H9 (cell line): ENCODE results near the gene TENM4. TPM values are rescaled to one million over a fixed set of nuclear protein-coding genes. Genes with fewer than 3 reads are reported as not detected.

Source experiments
- DNase-seq: peaks from one replicate; pipeline ENCODE4 v3.0.0-alpha.2; 2017
- H2AFZ ChIP-seq: one replicate; pipeline ENCODE4 v1.6.1; 2013; ENCODE audit warnings: mild to moderate bottlenecking, low read length, control low read depth, moderate library complexity
- H2AK5ac ChIP-seq: 2 replicates; pipeline ENCODE4 v1.6.1; 2013; ENCODE audit warnings: low read length, control low read depth, mixed read lengths; ENCODE audit not compliant: insufficient read length
- H2BK120ac ChIP-seq: one replicate; pipeline ENCODE4 v1.6.1; 2013; ENCODE audit warnings: low read depth, mild to moderate bottlenecking, low read length, control low read depth, inconsistent platforms; ENCODE audit not compliant: poor library complexity, severe bottlenecking
- H2BK12ac ChIP-seq: 2 replicates; pipeline ENCODE4 v1.6.1; 2013; ENCODE audit warnings: low read length, control low read depth, mixed read lengths, low read depth; ENCODE audit not compliant: insufficient read length
- H2BK15ac ChIP-seq: 2 replicates; pipeline ENCODE4 v1.6.1; 2013; ENCODE audit warnings: low read depth, low read length, control low read depth
- H2BK20ac ChIP-seq: one replicate; pipeline ENCODE4 v1.6.1; 2013; ENCODE audit warnings: low read depth, mild to moderate bottlenecking, low read length, control low read depth, inconsistent platforms; ENCODE audit not compliant: poor library complexity, severe bottlenecking
- H2BK5ac ChIP-seq: 2 replicates; pipeline ENCODE4 v1.6.1; 2013; ENCODE audit warnings: low read length, control low read depth, mixed read lengths; ENCODE audit not compliant: insufficient read length
- H3K14ac ChIP-seq: 2 replicates; pipeline ENCODE4 v1.6.1; 2013; ENCODE audit warnings: low read length, control low read depth; ENCODE audit not compliant: insufficient read depth
- H3K18ac ChIP-seq: 2 replicates; pipeline ENCODE4 v1.6.1; 2013; ENCODE audit warnings: low read depth, mild to moderate bottlenecking, mixed read lengths, low read length, control low read depth; ENCODE audit not compliant: insufficient read length
- H3K23ac ChIP-seq: 2 replicates; pipeline ENCODE4 v1.6.1; 2013; ENCODE audit warnings: low read length, control low read depth, mixed read lengths, low read depth; ENCODE audit not compliant: insufficient read length
- H3K23me2 ChIP-seq: 2 replicates; pipeline ENCODE4 v1.6.1; 2013; ENCODE audit warnings: low read depth, mild to moderate bottlenecking, mixed read lengths, low read length, control low read depth; ENCODE audit not compliant: insufficient read length, poor library complexity, severe bottlenecking
- H3K27ac ChIP-seq: 2 replicates; pipeline ENCODE4 v1.5.1; 2013; ENCODE audit warnings: low read length, control low read depth, mixed read lengths, low read depth; ENCODE audit not compliant: insufficient read length
- H3K27me3 ChIP-seq: 2 replicates; pipeline ENCODE4 v1.6.1; 2013; ENCODE audit warnings: low read length, control low read depth, inconsistent platforms; ENCODE audit not compliant: insufficient read depth
- H3K4ac ChIP-seq: 2 replicates; pipeline ENCODE4 v1.6.1; 2013; ENCODE audit warnings: low read depth, mild to moderate bottlenecking, control low read depth, inconsistent platforms, low read length, moderate library complexity
- H3K4me1 ChIP-seq: 2 replicates; pipeline ENCODE4 v1.6.1; 2013; ENCODE audit warnings: low read length, control low read depth, inconsistent platforms; ENCODE audit not compliant: insufficient read depth
- H3K4me2 ChIP-seq: 2 replicates; pipeline ENCODE4 v1.6.1; 2013; ENCODE audit warnings: low read length, control low read depth, mixed read lengths; ENCODE audit not compliant: insufficient read length, insufficient read depth
- H3K56ac ChIP-seq: 2 replicates; pipeline ENCODE4 v1.6.1; 2013; ENCODE audit warnings: low read depth, mild to moderate bottlenecking, mixed read lengths, low read length, control low read depth; ENCODE audit not compliant: insufficient read length
- H3K79me1 ChIP-seq: 2 replicates; pipeline ENCODE4 v1.6.1; 2013; ENCODE audit warnings: low read depth, mild to moderate bottlenecking, moderate library complexity, low read length, control low read depth, inconsistent platforms; ENCODE audit not compliant: insufficient read depth, poor library complexity, severe bottlenecking
- H3K79me2 ChIP-seq: 2 replicates; pipeline ENCODE4 v1.6.1; 2013; ENCODE audit warnings: low read length, control low read depth, inconsistent platforms; ENCODE audit not compliant: insufficient read depth
- H3K9ac ChIP-seq: 2 replicates; pipeline ENCODE4 v1.6.1; 2013; ENCODE audit warnings: low read length, control low read depth, mixed read lengths; ENCODE audit not compliant: insufficient read length; ENCODE audit errors: extremely low read depth
- H3K9me3 ChIP-seq: one replicate; pipeline ENCODE4 v1.6.1; 2013; ENCODE audit warnings: low read depth, low read length, inconsistent platforms; ENCODE audit not compliant: control insufficient read depth
- H3T11ph ChIP-seq: one replicate; pipeline ENCODE4 v1.6.1; 2013; ENCODE audit warnings: mild to moderate bottlenecking, low read length, control low read depth, inconsistent platforms
- H4K20me1 ChIP-seq: one replicate; pipeline ENCODE4 v1.6.1; 2013; ENCODE audit not compliant: control insufficient read depth, insufficient read length, insufficient read depth
- H4K5ac ChIP-seq: 2 replicates; pipeline ENCODE4 v1.6.1; 2013; ENCODE audit warnings: low read depth, mild to moderate bottlenecking, mixed read lengths, low read length, control low read depth; ENCODE audit not compliant: insufficient read length
- H4K8ac ChIP-seq: replicated peaks from 2 replicates; pipeline ENCODE4 v1.6.1; 2013; ENCODE audit warnings: low read length, control low read depth, mixed read lengths, low read depth; ENCODE audit not compliant: insufficient read length
- H4K91ac ChIP-seq: 2 replicates; pipeline ENCODE4 v1.6.1; 2013; ENCODE audit warnings: low read depth, mild to moderate bottlenecking, moderate library complexity, mixed read lengths, low read length, control low read depth; ENCODE audit not compliant: insufficient read length
- H3K27ac Mint-ChIP-seq, 3 experiments: 2 replicates in 2 of 3; 3 replicates in 1 of 3; pipeline ENCODE4 v1.8.0; 2020 to 2021; ENCODE audit warnings: mixed read lengths in 3 of 3, mild to moderate bottlenecking in 1 of 3, moderate library complexity in 1 of 3
- H3K27me3 Mint-ChIP-seq: 2 replicates; pipeline ENCODE4 v1.8.0; 2021; ENCODE audit warnings: low read depth, mild to moderate bottlenecking, moderate library complexity, mixed read lengths
- H3K36me3 Mint-ChIP-seq, 3 experiments: 2 replicates in 2 of 3; 3 replicates in 1 of 3; pipeline ENCODE4 v1.8.0; 2020 to 2021; ENCODE audit warnings: low read depth in 3 of 3, mixed read lengths in 3 of 3; ENCODE audit not compliant: insufficient read depth in 1 of 3
- H3K4me1 Mint-ChIP-seq, 2 experiments: 2 replicates each; pipeline ENCODE4 v1.8.0; 2020; ENCODE audit warnings: mixed read lengths in 2 of 2
- H3K4me3 Mint-ChIP-seq, 2 experiments: 2 replicates in 1 of 2; 3 replicates in 1 of 2; pipeline ENCODE4 v1.8.0; 2020 to 2021; ENCODE audit warnings: mild to moderate bottlenecking in 2 of 2, mixed read lengths in 2 of 2, moderate library complexity in 1 of 2
- H3K9me3 Mint-ChIP-seq, 2 experiments: 2 replicates in 1 of 2; 3 replicates in 1 of 2; pipeline ENCODE4 v1.8.0; 2020; ENCODE audit warnings: mild to moderate bottlenecking in 2 of 2, mixed read lengths in 2 of 2, moderate library complexity in 1 of 2
- CTCF ChIP-seq: fragments of 200-600 bp; sonication (generic); conservative IDR thresholded peaks from 3 replicates; pipeline ENCODE4 v1.8.0; 2021; ENCODE audit warnings: antibody characterized with exemption, mild to moderate bottlenecking
- WGBS: extraction: QIAGEN DNeasy Blood & Tissue Kit; methylation state at CpG from one replicate; pipeline ENCODE4 v1.1.7; 2013; ENCODE audit warnings: missing lambda C conversion rate, low lambda C conversion rate, mixed read lengths; ENCODE audit not compliant: insufficient read length; ENCODE audit errors: extremely low coverage; 5-methylcytosine and 5-hydroxymethylcytosine counted together
- total RNA-seq: library from RNA; stranded (reverse); gene quantifications from 2 replicates; pipeline ENCODE4 v1.2.1, GENCODE V29; 2021

TENM4 gene
- total RNA-seq, 1 experiment from 2014 or later, result 4.6 TPM

DNA sequence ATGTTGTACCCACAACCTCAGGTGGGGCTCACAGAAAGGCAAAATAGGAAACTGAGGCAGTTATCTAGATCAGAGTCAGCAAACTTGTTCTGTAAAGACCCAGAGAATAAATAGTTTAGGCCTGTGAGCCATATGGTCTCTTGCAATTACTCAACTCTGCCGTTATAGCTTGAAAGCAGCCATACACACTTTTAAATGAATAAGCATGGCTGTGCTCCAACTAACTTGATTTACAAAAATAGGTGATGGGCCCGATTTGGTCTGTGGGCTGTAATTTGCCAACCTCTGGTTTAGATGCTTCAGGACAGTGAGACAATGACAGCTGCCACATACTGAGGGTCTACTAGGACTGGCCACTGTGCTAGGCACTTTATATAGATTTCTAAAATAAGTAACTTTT lies 667.3 kb downstream of the TENM4 start:
- no peaks in the 10 kb centered on the region; a peak in 1 of 7 replicates for H3K36me3 Mint-ChIP-seq
- H3K4ac ChIP-seq, result no peak overlapping the region
- H3K4me1 ChIP-seq, result no peaks in the 10 kb centered on the region
- no peak overlapping the region for H2BK15ac ChIP-seq
- H4K20me1 ChIP-seq, result no peaks in the 10 kb centered on the region
- no peaks in the 10 kb centered on the region for H3K9me3 Mint-ChIP-seq
- no peak overlapping the region for H4K91ac ChIP-seq
- no peaks in the 10 kb centered on the region for H3K27me3 ChIP-seq
- no peak overlapping the region for H3T11ph ChIP-seq
- no peak overlapping the region for H4K5ac ChIP-seq
- no peak for TF ChIP-seq CTCF
- no peaks in the 10 kb centered on the region for H3K4me1 Mint-ChIP-seq
- no peak overlapping the region for H3K18ac ChIP-seq
- peaks cover 3% of the 10 kb centered on the region for H3K27me3 Mint-ChIP-seq
- no peak overlapping the region for H2BK12ac ChIP-seq
- H3K79me2 ChIP-seq, result no peaks in the 10 kb centered on the region
- H4K8ac ChIP-seq, result no peak overlapping the region
- H2BK20ac ChIP-seq, result no peak overlapping the region
- no CpG with 5 or more reads among the region's 2 CpGs for WGBS
- H2BK120ac ChIP-seq, result no peak overlapping the region
- H3K27ac ChIP-seq, result no peak overlapping the region
- no peak overlapping the region for H3K4me3 Mint-ChIP-seq
- H2AFZ ChIP-seq, result no peak overlapping the region
- DNase-seq, result no peak
- no peak overlapping the region for H3K27ac Mint-ChIP-seq
- no peak overlapping the region for H2BK5ac ChIP-seq
- no peaks in the 10 kb centered on the region for H3K23me2 ChIP-seq
- no peaks in the 10 kb centered on the region for H3K9me3 ChIP-seq
- no peak overlapping the region for H3K14ac ChIP-seq
- H3K56ac ChIP-seq, result no peak overlapping the region
- H3K9ac ChIP-seq, result no peak overlapping the region
- H3K79me1 ChIP-seq, result no peaks in the 10 kb centered on the region
- H3K4me2 ChIP-seq, result no peak overlapping the region
- no peak overlapping the region for H2AK5ac ChIP-seq
- no peak overlapping the region for H3K23ac ChIP-seq
